PC-3 (cell line): ENCODE data around the gene TFEB. TPM values are rescaled to one million over a fixed set of nuclear protein-coding genes. Genes with fewer than 3 reads are reported as not detected.
A peak's percentile ranks its signal among the peaks of the same experiment; 100 is the strongest.

Experiments
- ATAC-seq: fragments of 200-7000 bp; cut with Tn5 transposase; 2 replicates; pipeline ENCODE4 v1.9.1; 2020; ENCODE audit warnings: mild to moderate bottlenecking, moderate library complexity
- BruUV-seq: library from RNA; stranded (reverse); fragments of 400-500 nt; replicated peaks from 2 replicates; lab custom pipeline; 2021; lab: Mats Ljungman, UMichigan
- CTCF ChIA-PET: fragments of 300-600 bp; sonication (Branson Sonifier 250); formaldehyde crosslinking; loops from one replicate; lab custom pipeline; 2022; ENCODE audit warnings: antibody characterized with exemption; lab: Charles Lee
- POLR2A ChIA-PET: fragments of 300-600 bp; sonication (Branson Sonifier 250); formaldehyde crosslinking; loops from one replicate; lab custom pipeline; 2022; ENCODE audit warnings: antibody characterized with exemption; ENCODE audit not compliant: unreplicated experiment; lab: Charles Lee
- DNase-seq: peaks from one replicate; pipeline ENCODE4 v3.0.0-alpha.2; 2015
- H2AFZ ChIP-seq: fragments of 300-600 bp; sonication (generic); 2 replicates; pipeline ENCODE4 v1.6.0; 2016; ENCODE audit warnings: antibody characterized with exemption, low read length
- H3F3A ChIP-seq: fragments of 300-600 bp; sonication (generic); one replicate; pipeline ENCODE4 v1.6.0; 2017; ENCODE audit warnings: antibody characterized with exemption, low read length, control low read depth, mild to moderate bottlenecking; ENCODE audit not compliant: unreplicated experiment
- H3K27ac ChIP-seq: fragments of 300-600 bp; sonication (generic); 2 replicates; pipeline ENCODE4 v1.5.1; 2016; ENCODE audit warnings: mild to moderate bottlenecking, low read length
- H3K27me3 ChIP-seq: fragments of 300-600 bp; sonication (generic); 2 replicates; pipeline ENCODE4 v1.6.1; 2016; ENCODE audit warnings: low read length, mixed read lengths
- H3K36me3 ChIP-seq: fragments of 300-600 bp; sonication (generic); 2 replicates; pipeline ENCODE4 v1.6.1; 2016; ENCODE audit warnings: low read depth, mixed run types, low read length, mixed read lengths
- H3K4me1 ChIP-seq: fragments of 300-600 bp; sonication (generic); 2 replicates; pipeline ENCODE4 v1.5.1; 2016; ENCODE audit warnings: low read length; ENCODE audit not compliant: insufficient read depth
- H3K4me2 ChIP-seq: fragments of 300-600 bp; sonication (generic); 2 replicates; pipeline ENCODE4 v1.6.0; 2016; ENCODE audit warnings: low read length
- H3K4me3 ChIP-seq: fragments of 300-600 bp; sonication (generic); 2 replicates; pipeline ENCODE4 v1.5.1; 2016; ENCODE audit warnings: mild to moderate bottlenecking, low read length, mixed read lengths
- H3K79me2 ChIP-seq: fragments of 300-600 bp; sonication (generic); 2 replicates; pipeline ENCODE4 v1.6.1; 2017; ENCODE audit warnings: low read length, mixed read lengths
- H3K9ac ChIP-seq: fragments of 300-600 bp; sonication (generic); 2 replicates; pipeline ENCODE4 v1.6.0; 2016; ENCODE audit warnings: mild to moderate bottlenecking, low read length
- H3K9me2 ChIP-seq: fragments of 300-600 bp; sonication (generic); replicated peaks from 2 replicates; pipeline ENCODE4 v1.6.1; 2016; ENCODE audit warnings: mixed run types, low read length, mixed read lengths
- H3K9me3 ChIP-seq: fragments of 300-600 bp; sonication (generic); 2 replicates; pipeline ENCODE4 v1.6.1; 2016; ENCODE audit warnings: low read length, mixed read lengths
- H4K20me1 ChIP-seq: fragments of 300-600 bp; sonication (generic); 2 replicates; pipeline ENCODE4 v1.6.1; 2016; ENCODE audit warnings: low read length, mixed read lengths
- CTCF ChIP-seq: fragments of 300-600 bp; sonication (generic); conservative IDR thresholded peaks from 2 replicates; pipeline ENCODE4 v1.5.1; 2017; ENCODE audit warnings: antibody characterized with exemption, low read depth, mild to moderate bottlenecking, low read length
- EZH2 ChIP-seq: fragments of 300-600 bp; sonication (generic); IDR thresholded peaks from one replicate; pipeline ENCODE4 v1.6.1; 2017; ENCODE audit warnings: antibody characterized with exemption, mild to moderate bottlenecking, low read length; ENCODE audit not compliant: unreplicated experiment
- EZH2phosphoT487 ChIP-seq: fragments of 300-600 bp; sonication (generic); IDR thresholded peaks from 2 replicates; pipeline ENCODE4 v1.6.1; 2018; ENCODE audit warnings: mild to moderate bottlenecking, antibody characterized with exemption, low read length, borderline replicate concordance
- intact Hi-C: fragments of 100-400 bp; cut with micrococcal nuclease; formaldehyde crosslinking; loops from 2 replicates; pipeline ENCODE4 v1.9.0; 2023
- total RNA-seq: library from RNA; depleted of rRNA; stranded (reverse); fragments of >200 nt; gene quantifications from 2 replicates; pipeline ENCODE4 v1.2.3, GENCODE V29; 2014

TFEB gene
- total RNA-seq, 1 experiment from 2014 or later, result 4.2 TPM

- Histone ChIP-seq H3K4me1 (no peaks in the 10 kb centered on the region), H3K36me3 (no peaks in the 10 kb centered on the region), H3K79me2 (no peaks in the 10 kb centered on the region), H4K20me1 (no peaks in the 10 kb centered on the region), H3K9ac (no peak overlapping the region), H3F3A (no peaks in the 10 kb centered on the region), H3K27me3 (no peaks in the 10 kb centered on the region), H3K9me2 (no peaks in the 10 kb centered on the region), H2AFZ (peak overlapping the region; percentile 52), H3K4me2 (peak overlapping the region; percentile 55; the same call in 1 of the 2 replicates), H3K9me3 (no peaks in the 10 kb centered on the region), H3K4me3 (no peak overlapping the region), H3K27ac (no peak overlapping the region)
- intact Hi-C loops, result loop anchor here (1.0 to 2.0 kb wide), 2 partner anchors 259 to 376 kb away; no protein-coding TSS in a partner anchor
- DNase-seq, result no peak
- CTCF ChIA-PET, result interaction anchor here (1.0 to 1.7 kb wide), 2 partner anchors 81 to 315 kb away, joined by 4 to 12 read pairs; no protein-coding TSS in a partner anchor
- POLR2A ChIA-PET, result no interaction called here
- no peak for TF ChIP-seq EZH2phosphoT487
- no peak for TF ChIP-seq CTCF
- no peak for TF ChIP-seq EZH2
- no TSS peak for BruUV-seq
- ATAC-seq, result no peak
These were observed 52.2 kb downstream of the TFEB start for GRCh38 chr6:41683273-41683522.

GRCh38 chr6:41682497-41683272, 52.7 kb downstream of the TFEB start:
- ChIA-PET CTCF (interaction anchor here (0.6 to 1.7 kb wide), 5 partner anchors 67 to 314 kb away, joined by 3 to 12 read pairs (median 5); no protein-coding TSS in a partner anchor), POLR2A (no interaction called here)
- Histone ChIP-seq H3K4me2 (no peak overlapping the region), H3K27ac (no peak overlapping the region), H3K9me3 (no peaks in the 10 kb centered on the region), H3K4me3 (no peak overlapping the region), H3K79me2 (no peaks in the 10 kb centered on the region), H3K9me2 (no peaks in the 10 kb centered on the region), H3F3A (no peaks in the 10 kb centered on the region), H3K4me1 (no peaks in the 10 kb centered on the region), H4K20me1 (no peaks in the 10 kb centered on the region), H2AFZ (peak overlapping the region; percentile 52; the same call in 1 of the 2 replicates), H3K27me3 (no peaks in the 10 kb centered on the region), H3K9ac (no peak overlapping the region), H3K36me3 (no peaks in the 10 kb centered on the region)
- TF ChIP-seq EZH2phosphoT487 (no peak), EZH2 (no peak), CTCF (no peak)
- ATAC-seq, result no peak
- intact Hi-C loops, result loop anchor here (1.0 to 2.0 kb wide), 3 partner anchors 79 to 376 kb away; no protein-coding TSS in a partner anchor
- DNase-seq, result no peak
- BruUV-seq, result no TSS peak

GRCh38 chr6:41682056-41682477, 53.3 kb downstream of the TFEB start:
- peak; percentile 89 for ATAC-seq
- ChIA-PET CTCF (interaction anchor here (0.6 to 1.3 kb wide), 3 partner anchors 66 to 106 kb away, joined by 3 to 12 read pairs (median 5); no protein-coding TSS in a partner anchor), POLR2A (no interaction called here)
- Histone ChIP-seq H3K27me3 (no peaks in the 10 kb centered on the region), H3K79me2 (no peaks in the 10 kb centered on the region), H3K4me3 (no peak overlapping the region), H4K20me1 (no peaks in the 10 kb centered on the region), H3K4me2 (peak overlapping the region; percentile 26; the same call in 1 of the 2 replicates), H3F3A (no peaks in the 10 kb centered on the region), H2AFZ (peak overlapping the region; percentile 44; the same call in 1 of the 2 replicates), H3K4me1 (no peaks in the 10 kb centered on the region), H3K9me2 (no peaks in the 10 kb centered on the region), H3K36me3 (no peaks in the 10 kb centered on the region), H3K9me3 (no peaks in the 10 kb centered on the region), H3K27ac (no peak overlapping the region), H3K9ac (no peak overlapping the region)
- BruUV-seq, result no TSS peak
- TF ChIP-seq EZH2, result no peak
- no peak for TF ChIP-seq EZH2phosphoT487
- TF ChIP-seq CTCF, result peak; percentile 87
- DNase-seq, result peak; percentile 90
- intact Hi-C loops, result loop anchor here (1.0 to 2.0 kb wide), 2 partner anchors 79 to 375 kb away; no protein-coding TSS in a partner anchor
